Urothelium cell line (cell line): ENCODE measurements around the gene CLEC4E.
"Not testable (repeated sequence)": the region's sequence is repeated elsewhere in the genome, so short reads cannot be mapped to it uniquely, and the experiment has no call there.

Experiments used
- DNase-seq: peaks from one replicate; pipeline ENCODE4 v3.0.0; 2011; ENCODE audit warnings: low spot score, mixed read lengths
- FAIRE-seq: peaks from 2 replicates; lab custom pipeline; 2011; peaks lifted over from hg19 to GRCh38; lab: Jason Lieb, UNC

CLEC4E gene

GRCh38 chr12:8540831-8541230, at the start of gene CLEC4E:
CLEC4E (minus strand) TSS chr12:8540905; CDS start chr12:8540797, 108 bp downstream.
- FAIRE-seq: peak; percentile 89
- not testable (repeated sequence) for DNase-seq

- FAIRE-seq: no peak
These were observed 49.0 kb upstream of the CLEC4E start for GRCh38 chr12:8589679-8590078.

GRCh38 chr12:8584478-8584877, 43.8 kb upstream of the CLEC4E start:
- DNase-seq, FAIRE-seq: not testable (repeated sequence)

More at GRCh38 chr12:8589679-8590078, 49.0 kb upstream of the CLEC4E start:
- DNase-seq: no peak

- DNase-seq: no peak
- no peak for FAIRE-seq
These were observed 43.3 kb upstream of the CLEC4E start for GRCh38 chr12:8584004-8584403.

- FAIRE-seq: peak; percentile 56
These were observed 40.5 kb upstream of the CLEC4E start for GRCh38 chr12:8581098-8581784.

GRCh38 chr12:8577879-8578278, 37.2 kb upstream of the CLEC4E start:
- no peak for DNase-seq
- FAIRE-seq: no peak

More at GRCh38 chr12:8581098-8581784, 40.5 kb upstream of the CLEC4E start:
- DNase-seq: no peak

- DNase-seq (no peak), FAIRE-seq (no peak)
These were observed 31.8 kb upstream of the CLEC4E start for GRCh38 chr12:8572507-8572906.

- FAIRE-seq (peak; percentile 58), DNase-seq (no peak)
These were observed 25.8 kb upstream of the CLEC4E start for GRCh38 chr12:8566525-8566924.

- FAIRE-seq: peak; percentile 5
- not testable (repeated sequence) for DNase-seq
These were observed 25.3 kb upstream of the CLEC4E start for GRCh38 chr12:8566052-8566451.

- peak; percentile 23 for FAIRE-seq
- no peak for DNase-seq
These were observed 24.0 kb upstream of the CLEC4E start for GRCh38 chr12:8564656-8565055.

GRCh38 chr12:8563356-8563755, 22.7 kb upstream of the CLEC4E start:
- DNase-seq (no peak), FAIRE-seq (no peak)

GRCh38 chr12:8562310-8562709, 21.6 kb upstream of the CLEC4E start:
- FAIRE-seq: no peak
- no peak for DNase-seq

- FAIRE-seq: no peak
- DNase-seq: no peak
These were observed 20.3 kb upstream of the CLEC4E start for GRCh38 chr12:8561011-8561410.

- FAIRE-seq (peak; percentile 87), DNase-seq (peak; percentile 50)
These were observed 19.0 kb upstream of the CLEC4E start for GRCh38 chr12:8559676-8560075.

GRCh38 chr12:8556531-8557097, 15.9 kb upstream of the CLEC4E start:
- DNase-seq: no peak
- no peak for FAIRE-seq

GRCh38 chr12:8554451-8555195, 13.9 kb upstream of the CLEC4E start:
- FAIRE-seq (peak; percentile 98), DNase-seq (peak; percentile 84)

GRCh38 chr12:8553088-8553627, 12.5 kb upstream of the CLEC4E start:
- DNase-seq (no peak), FAIRE-seq (no peak)

GRCh38 chr12:8549381-8549780, 8.7 kb upstream of the CLEC4E start:
- FAIRE-seq: no peak
- peak; percentile 32 for DNase-seq

- FAIRE-seq (no peak), DNase-seq (no peak)
These were observed 7.5 kb upstream of the CLEC4E start for GRCh38 chr12:8548192-8548591.

GRCh38 chr12:8547645-8548044, 6.9 kb upstream of the CLEC4E start:
- no peak for FAIRE-seq
- no peak for DNase-seq

GRCh38 chr12:8546591-8546990, 5.9 kb upstream of the CLEC4E start:
- FAIRE-seq (no peak), DNase-seq (no peak)
